ENCODE results near the gene PTPRT. TPM values are rescaled to one million over a fixed set of nuclear protein-coding genes. Genes with fewer than 3 reads are reported as not detected.

PTPRT gene
- total RNA-seq, result 4.0 TPM

DNA sequence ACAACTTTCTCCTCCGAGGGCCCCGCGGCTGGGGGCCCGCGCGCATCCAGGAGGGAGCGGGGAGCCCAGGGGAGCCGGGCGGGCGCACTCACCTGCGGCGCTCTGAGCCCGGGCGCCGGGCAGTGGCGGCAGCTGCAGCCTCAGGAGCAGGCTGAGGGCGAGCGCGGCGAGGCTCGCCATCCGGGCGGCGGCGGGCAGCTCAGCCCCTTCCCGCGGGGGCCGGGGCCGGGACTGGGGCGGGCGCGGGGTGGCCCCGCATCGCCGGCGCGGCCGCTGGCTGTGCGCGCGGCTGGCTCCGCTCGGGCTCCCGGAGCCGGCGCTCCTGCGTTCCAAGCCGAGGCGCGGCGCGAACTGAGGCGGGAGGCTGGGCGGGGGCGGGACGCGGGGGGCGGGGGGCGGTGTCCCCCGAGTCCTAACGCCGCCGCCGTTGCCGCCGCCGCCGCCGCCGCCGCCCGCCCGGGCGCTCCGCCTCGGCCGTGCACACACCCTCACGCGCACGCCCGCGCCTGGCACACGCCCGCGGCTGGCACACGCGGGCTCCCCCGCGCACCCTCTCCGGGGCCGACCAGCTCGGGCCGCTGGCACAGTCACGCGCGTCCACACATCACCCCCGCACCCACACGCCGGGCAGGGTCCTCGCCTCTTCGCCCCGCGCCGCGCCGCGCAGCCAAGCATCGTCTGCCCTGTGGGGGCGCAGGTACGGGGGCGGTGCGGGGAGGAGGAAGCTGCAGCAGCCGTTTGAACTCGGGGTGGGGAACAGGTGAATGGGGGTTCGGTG lies at the start of gene PTPRT:
PTPRT (minus strand) TSS at position 353 of the 778 bp plus-strand sequence; CDS start at position 180, 173 bp downstream.
- no peak for DNase-seq

DNA sequence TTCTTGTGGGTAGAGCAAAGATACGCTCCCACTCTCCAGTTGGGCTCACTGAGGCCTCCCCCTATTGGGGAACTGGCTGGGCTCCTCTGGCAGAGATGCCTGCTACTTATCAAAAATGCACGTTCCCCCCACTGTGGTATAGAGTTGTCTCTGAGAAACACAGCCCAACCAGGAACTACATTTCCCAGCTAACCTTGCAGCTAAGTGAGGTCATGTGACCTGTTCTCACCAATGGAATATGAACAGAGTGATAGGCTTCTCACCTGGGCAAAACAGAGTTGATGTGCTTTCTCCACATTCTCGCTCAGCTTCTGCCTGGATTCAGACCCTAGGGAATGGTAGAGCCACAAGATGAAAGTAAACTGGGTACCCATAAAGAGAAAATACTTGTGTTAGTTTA lies 49.1 kb upstream of the PTPRT start:
- no peak for DNase-seq

DNA sequence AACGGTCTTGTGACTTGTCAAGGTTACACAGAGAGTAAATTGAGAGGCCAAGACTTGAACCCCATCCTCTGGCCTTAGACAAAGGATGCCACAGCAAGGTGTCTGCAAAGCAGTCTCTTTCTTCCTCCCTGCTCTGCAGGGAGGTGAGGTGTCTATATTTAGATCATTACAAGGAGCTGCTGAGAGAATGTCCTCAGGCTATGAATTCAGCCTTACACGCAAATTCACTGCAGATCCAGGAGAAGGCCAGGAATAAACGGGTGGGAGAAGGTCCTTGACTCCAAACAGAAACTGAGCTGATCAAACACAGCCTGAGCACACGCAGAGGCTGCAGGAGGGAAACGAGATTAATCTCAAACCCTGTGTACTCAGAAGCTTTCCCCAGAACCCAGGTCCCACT lies 48.6 kb upstream of the PTPRT start:
- DNase-seq, result no peak

DNA sequence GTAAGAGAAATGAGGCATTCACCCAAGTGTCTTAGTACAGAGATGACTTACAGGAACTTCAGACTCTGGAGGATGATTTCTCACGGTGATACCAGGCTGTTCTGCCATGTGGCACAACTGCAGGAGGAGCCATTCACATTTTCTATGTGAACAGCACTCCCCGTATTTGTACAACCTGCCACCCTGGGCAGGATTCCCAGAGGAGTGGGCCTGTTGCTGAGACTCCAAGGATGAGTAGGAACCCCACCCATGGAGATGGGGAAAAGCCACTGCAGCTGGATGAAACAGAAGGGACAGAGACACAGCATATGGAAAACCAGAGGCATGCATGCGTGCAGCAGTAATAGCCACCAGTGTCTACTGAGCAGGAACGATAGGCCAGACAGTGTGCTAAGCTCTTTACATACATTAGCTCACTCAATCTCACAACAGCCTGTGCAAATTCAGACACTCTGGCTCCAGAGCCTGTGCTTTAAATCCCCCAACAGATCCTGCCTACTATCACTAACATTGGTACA lies 48.0 kb upstream of the PTPRT start:
- no peak for DNase-seq

DNA sequence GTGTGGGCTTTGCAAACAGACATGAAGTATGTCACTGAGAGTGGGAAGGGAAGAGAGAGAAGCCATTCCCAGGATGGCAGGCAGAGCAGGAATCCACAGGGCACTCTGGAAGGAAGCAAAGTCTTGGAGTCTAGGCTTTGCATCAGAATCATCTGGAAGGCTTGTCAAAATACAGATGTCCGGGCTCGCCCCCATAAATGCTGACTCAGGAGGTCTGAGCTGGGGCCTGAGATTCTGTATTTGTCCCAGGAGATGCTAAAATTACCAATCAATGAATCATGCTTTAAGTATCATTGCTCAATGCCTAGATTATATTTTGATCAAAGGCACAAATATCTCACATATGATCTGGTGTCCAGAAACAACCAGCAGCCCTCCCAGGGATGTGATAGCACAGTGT lies 46.3 kb upstream of the PTPRT start:
- no peak for DNase-seq

DNA sequence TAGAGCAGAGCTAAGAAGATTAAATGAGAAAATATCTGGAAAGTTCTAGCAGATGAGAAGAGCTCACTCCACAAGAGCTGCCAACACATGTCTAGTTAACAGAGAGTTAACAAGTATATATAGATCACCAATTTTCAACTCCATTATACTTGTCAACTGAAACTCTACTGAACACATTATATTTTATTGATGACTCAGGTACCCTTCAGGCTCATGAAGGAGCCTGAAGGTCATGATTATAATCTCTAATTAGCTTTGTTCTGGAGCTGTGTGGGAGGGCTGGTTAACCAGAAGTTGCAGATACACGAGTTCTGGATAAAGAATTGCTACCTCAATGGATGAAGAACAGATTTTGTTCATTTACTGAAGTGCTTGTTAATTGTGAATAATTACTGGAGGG lies 42.1 kb upstream of the PTPRT start:
- DNase-seq, result no peak

DNA sequence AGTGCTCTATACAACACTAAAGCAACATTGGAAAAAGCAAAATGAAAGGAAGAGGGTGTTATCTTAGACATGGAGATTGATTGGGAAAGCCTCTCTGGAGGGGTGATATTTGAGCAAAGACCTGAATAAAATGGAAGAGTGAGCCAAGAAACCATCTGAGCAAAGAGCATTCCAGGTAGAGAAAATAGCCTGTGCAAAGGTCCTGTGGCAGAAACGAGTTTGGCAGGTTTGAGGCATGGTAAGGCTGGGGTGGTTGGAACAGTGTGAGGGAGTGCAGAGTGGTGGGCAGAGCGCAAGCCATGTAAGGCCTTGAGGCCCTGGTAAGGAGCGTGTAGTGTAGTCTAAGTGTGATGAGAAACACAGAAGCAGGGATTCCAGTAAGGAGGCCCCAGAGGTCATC lies 40.0 kb upstream of the PTPRT start:
- DNase-seq, result no peak

DNA sequence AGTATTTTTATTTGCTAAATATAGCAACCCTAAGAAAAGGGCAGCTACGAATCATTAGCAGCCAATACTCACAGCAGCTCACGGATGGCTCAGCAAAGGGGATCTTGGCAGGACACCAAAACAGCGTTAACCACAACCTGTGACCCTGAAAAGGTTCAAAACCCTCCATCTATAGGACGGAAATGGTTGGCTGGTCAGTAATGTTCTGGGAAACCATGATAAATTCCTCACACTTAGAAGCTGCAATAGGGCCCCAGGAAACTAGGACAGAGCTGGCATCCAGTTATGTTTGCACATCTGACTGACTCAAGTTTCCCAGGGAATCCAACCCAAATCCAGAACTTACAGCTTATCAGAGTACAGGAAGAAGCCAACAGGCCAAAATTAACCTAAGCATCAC lies 30.9 kb upstream of the PTPRT start:
- no peak for DNase-seq

DNA sequence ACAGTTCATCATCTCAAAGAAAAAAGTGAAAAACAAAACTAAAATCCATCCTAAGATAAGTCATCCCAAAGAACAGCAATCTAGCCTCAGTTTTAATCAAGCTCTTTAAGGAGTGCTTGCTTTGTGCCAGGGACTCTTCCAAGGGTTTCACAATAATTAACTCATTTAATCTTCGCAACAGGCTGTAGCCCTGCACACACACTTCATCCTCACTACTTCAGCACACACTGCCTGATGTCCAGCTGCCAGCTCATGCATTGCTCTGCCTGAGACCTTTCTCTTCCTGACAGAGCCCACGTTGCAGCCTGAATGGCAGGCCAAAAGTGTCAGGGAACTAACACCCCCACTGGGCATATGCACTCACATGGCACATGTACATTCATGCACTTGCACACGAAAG lies 21.2 kb upstream of the PTPRT start:
- no peak for DNase-seq

DNA sequence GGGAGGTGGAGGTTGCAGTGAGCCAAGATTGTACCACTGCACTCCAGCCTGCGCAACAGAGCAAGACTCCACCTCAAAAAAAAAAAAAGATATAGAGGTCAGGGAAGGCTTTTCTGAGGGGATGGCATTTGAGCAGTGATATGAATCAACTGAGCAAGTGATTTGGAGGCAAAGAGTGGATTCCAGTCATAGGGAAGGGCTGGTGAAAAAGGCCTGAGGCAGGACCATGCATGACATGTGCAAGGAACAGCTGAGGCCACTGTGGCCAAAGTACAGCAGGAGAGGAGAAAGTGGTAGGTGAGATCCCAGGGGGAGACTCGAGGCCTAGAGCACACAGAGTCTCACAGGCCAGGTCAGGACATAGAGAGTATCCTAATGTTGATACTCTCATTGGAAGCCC lies 20.1 kb upstream of the PTPRT start:
- DNase-seq, result no peak

DNA sequence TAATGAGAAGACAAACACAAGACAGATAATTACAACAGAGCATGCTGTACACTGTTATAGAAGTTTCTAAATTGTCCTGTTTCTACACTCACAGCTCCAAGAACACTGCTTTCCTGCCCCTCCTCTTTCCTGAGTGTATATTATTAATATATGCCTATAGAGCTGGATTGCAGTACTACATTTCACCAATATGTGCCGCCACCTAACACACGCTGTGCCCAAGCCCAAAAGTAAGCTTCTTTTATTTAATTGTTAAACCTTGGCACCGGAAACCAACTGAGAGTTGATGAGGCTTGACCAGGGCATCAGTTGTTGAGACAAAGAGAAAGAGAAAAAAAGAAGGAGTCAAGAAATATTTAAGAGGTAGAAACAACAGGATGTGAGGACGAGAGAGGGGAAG lies 16.0 kb upstream of the PTPRT start:
- DNase-seq, result no peak

DNA sequence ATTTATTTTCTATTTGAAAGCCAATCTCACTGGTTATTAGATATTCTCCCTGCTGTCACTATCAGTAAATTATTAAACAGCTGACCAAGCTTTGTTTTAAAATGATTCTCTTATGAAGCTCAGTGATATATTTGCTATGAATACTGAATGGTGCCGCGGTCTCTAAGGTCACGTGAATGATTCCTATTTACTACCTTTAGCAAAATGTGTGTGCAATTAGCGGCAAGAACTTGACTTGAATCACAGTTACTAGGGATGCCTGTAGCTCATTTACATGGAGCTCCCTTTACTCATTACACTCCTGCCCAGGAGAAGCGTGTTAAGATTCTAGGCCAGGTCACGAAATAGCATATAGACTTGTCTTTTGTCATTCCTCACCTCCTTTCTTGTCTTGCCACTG lies 12.4 kb upstream of the PTPRT start:
- DNase-seq, result no peak

DNA sequence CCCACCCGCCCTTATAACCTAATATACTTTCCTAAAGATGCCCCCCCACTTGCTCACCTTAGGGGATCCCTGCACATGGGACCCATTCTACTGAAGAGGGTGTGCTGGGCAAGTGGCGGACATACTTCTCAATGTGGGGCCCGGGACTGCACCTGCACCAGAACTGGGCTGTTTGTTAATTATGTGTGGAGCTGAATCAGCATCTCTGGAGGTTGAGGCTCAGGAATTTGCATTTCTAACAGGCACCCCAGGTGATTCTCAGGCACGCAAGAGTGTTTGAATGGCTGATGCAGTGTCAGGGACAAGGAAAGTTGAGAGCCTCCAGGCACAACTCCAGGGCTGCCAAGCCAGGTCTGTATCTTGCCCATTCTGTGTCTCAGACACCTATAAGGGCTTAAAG lies 8.9 kb upstream of the PTPRT start:
- no peak for DNase-seq

DNA sequence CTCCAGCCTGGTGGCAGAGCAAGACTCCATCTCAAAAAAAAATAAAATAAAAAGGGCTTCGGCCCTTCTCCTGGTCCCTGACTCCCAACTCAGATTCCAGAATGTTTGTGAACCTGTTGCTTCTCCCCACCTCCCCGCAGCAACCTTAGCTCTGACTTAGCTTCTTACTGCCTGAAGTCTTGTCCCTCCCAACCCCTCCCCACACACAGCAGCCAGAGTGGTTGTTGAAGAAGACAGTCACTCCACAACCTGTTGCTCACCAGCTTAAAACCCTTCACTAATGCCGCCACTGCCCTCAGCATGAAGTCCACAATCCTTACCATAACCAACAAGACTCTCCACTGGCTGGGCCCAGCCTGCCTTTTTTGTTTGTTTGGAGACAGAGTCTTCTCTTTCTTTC lies 6.5 kb upstream of the PTPRT start:
- DNase-seq, result no peak

DNA sequence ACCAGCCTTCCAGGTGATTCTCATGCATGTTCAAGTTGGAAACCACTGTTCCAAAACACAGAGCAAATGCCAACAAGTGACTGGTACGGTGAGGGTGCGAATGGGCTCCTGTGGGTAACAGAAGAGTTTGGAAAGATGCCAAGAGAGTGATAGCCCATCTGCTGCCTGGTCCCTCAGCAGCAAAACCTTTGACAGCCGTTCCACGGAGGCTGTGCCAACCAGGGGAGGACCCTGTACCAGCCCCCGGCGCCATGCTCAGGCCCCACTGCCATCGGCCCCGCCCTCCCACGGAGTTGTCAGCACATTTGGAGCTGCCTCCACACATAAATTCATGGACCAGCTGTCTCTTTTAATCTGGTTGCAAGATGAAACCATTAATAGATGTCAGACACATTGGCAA lies 4.4 kb upstream of the PTPRT start:
- no peak for DNase-seq

DNA sequence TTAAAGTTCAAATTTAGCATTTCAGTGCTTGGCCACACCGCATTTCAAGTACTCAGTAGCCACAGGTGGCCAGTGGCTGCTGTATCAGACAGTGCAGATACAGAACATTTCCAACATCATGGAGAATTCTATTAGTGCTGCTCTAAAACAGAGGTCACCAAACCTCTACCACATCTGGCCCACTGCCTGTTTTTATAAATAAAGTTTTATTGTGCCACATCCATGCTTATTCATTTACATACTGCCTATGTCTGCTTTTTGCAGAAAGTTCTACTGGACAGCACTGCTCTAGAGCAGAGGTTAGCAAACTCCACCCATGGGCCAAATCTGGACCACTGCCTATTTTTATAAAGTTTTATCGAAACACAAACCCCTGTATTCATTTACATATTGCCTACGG lies 3.7 kb upstream of the PTPRT start:
- DNase-seq, result no peak

DNA sequence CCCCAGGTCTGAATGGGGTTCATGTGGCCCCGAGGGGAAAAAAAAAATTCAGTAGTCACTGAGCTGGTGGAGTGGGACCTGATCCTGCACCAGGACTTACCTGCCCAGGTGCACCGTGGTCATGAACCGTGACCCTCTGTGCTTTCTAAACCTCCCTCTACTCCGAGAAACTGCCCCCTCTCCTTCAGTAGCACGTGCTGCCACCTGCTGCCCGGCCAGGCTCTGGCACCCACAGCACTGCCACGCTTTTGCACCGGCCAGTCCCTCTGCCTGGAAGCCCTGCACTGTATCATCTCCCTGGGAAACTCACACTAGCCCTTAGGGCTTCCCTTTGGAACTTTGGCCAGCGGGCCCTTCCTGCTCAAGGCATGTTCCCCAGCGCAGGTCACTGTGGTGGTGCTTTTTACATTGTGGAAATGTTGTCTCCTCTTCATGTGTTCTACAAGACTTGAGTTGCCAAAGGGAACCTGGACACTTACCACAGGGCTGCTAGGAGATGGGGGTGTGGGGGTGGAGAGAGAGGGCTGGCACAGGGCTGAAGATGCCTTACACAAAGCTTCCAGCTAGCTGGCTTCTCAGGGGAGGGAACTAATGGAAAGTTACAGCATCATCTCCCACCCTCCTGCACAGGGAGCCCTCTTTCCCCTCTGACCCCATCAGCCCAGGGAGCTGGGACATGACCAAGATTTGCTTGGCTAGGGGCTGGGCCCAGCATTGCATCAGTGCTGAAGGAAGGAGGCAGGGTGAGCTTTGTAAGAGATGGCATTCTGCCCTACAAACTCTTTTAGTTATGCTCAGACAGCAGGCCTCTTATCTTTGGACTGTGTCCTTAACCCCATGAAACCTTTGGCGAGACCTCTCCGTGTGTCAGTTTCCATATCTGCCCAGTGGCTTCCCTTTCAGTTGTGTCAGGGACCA lies 2.5 kb upstream of the PTPRT start:
- DNase-seq, result no peak

DNA sequence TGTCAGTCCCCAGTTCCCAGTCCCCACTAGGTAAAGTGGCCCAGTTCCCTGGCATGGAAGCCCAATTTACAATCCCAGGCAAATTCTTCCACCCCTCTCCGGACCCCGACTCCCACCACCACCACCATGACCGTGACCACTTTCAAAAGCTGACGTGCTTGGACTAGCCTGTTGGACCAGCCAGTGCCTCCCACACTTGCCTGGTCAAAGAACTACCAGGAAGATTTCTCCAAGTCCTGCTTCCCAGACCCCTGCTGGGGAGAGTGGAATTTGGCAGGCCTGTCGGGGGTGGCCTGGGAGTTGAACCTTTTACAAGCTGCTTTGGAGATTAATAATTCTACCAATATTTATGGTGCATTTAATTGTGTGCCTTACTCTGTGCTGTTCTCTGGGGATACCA lies 1.4 kb upstream of the PTPRT start:
- no peak for DNase-seq

DNA sequence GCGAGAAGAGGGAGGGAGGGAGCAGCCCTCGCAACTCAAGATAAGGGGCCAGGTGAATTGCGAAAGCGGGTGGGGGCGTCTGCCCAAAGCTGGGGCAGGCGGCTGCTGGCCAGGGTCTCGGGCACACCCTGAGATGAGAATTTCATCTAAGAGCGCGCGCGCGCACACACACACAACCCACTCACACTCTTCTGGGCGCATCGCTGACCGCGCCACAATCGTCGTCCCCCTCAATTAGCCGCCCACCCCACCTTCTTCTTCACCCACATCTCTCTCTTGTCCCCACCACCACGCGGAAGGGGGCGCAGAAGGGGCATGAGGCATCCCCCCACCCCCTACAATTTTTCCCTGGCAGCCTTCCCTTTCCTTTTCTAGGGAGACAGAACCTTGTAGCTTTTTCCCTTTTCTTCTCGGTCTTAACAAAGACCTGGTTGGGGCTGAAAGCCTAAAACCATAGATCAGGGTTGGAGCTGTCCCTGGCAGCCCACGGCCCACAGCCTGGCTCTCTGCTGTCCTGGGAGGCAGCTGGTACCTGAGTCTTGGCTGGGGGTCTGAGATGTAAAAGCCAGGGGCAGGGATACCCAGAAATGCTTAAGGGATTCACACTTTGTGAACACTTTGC lies 737 bp upstream of the PTPRT start:
- DNase-seq, result no peak

DNA sequence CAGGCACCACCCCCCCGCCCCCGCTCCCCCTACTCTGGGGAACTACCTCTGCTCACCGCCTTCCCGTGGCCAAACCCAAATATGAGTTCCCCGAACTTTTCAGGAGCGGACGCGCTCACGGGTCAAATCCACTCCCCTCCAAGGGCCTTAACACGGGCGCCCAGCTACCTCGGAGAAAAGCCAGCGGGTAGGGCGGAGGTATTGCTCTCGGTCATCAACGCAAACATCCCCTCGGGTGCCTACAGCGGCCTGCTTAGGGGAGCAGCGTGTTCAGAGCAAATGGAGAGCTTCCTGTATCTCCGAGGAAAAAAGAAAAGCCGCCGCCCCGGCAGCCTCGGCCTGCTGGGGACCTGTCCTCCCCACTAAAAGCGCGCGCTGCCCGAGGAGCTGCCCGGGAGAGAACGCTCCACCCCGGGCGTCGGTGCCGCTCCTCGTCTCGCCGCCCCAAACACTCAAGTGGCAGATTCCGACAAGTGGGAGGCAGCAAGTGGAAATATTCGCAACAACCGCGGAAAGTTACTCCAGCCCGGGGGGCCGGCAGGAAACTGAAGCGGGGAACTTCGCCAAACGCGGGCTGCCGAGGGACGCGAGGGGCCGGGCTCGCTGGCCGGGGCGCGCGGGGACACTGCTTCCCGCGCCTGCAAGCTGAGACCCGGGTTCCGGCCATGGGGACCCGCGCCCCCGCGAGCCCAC lies 699 bp downstream of the PTPRT start:
- no peak for DNase-seq

DNA sequence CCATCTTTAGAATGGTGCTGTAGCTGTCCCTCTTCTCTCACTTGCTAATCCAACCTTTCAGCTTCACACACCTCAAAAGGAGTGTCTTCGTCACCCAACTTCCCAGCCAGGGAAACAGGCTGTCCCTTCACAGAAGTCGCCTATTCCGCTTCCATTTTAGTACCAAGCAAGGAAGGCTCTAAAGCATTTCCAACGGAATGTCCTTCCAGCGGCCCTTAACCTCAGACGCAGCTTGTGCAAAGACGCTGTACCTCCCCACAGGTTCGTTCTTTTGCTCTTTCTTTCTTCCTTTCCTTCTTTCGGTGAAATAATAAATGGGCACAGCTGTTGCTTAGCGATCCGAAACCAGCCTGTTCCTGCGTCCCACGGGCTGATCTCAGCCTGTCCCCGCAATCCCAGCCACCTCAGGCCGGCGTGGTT lies 1.5 kb downstream of the PTPRT start:
- DNase-seq, result no peak

DNA sequence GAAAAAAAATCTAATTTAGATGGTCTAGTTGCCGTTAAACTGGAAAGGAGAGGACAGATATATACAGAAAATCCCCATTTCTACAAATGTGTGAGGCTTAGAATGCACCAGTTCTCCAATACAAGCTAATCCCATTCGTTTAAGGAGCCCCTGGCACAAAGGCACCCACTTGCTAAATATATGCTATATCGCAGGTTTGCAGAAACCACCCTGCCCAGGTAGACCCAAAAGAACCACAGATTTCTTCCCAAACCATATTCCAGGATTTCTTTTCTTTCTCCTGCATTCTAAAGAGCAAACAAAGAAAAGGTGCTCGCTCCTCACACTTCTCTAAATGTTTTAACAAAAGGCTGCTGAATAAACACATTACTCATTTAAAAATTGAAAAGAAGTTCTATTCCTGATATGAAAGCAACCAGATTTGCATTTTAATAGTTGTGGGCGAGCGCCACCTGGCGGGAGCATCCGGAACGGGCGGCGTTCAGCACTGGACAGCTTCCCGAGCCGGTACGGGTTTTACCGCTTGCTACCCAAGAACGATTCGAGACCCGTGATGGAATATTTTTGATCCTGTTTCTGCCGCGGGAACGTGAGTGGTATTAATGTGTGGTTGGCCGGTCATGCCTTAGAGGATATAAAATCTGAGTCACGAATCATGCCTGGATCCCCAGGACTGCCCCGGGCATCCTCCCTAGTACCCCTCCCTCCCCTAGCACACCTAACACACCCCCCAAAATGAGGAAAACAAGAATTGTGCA lies 2.1 kb downstream of the PTPRT start:
- peak; percentile 80 for DNase-seq

Data from skin of body (tissue), 2 donors.